HEK293 (cell line): ENCODE data around the gene MORF4L1.

ENCODE experiments used
- CTCF ChIA-PET: fragments of 350-600 bp; formaldehyde crosslinking; extraction: SDS; loops from one replicate; lab custom pipeline; 2021; ENCODE audit warnings: antibody characterized with exemption; lab: Yijun Ruan, JAX
- POLR2A ChIA-PET: fragments of 300-600 bp; formaldehyde crosslinking; extraction: SDS; loops from one replicate; lab custom pipeline; 2020; ENCODE audit warnings: antibody characterized with exemption, inconsistent platforms; lab: Yijun Ruan, JAX
- H3K27ac ChIP-seq: fragments of 200-500 bp; sonication (Bioruptor generic); 2 replicates; pipeline ENCODE4 v1.5.1; 2014; ENCODE audit warnings: low read depth, low read length, control low read depth, inconsistent platforms; ENCODE audit errors: extremely low read depth
- H3K36me3 ChIP-seq, 2 experiments: fragments of 200-500 bp in 1 of 2; sonication (Bioruptor generic) in 1 of 2; 1 replicate in 1 of 2; 2 replicates in 1 of 2; pipeline ENCODE4 v1.5.1; 2014 to 2017; ENCODE audit warnings: inconsistent platforms in 2 of 2, low read length in 2 of 2; ENCODE audit not compliant: control insufficient read depth in 2 of 2, insufficient read depth in 1 of 2
- H3K4me1 ChIP-seq: fragments of 200-500 bp; sonication (Bioruptor generic); 2 replicates; pipeline ENCODE4 v1.5.1; 2014; ENCODE audit warnings: mild to moderate bottlenecking, low read length, inconsistent platforms; ENCODE audit not compliant: control insufficient read depth, insufficient read depth
- H3K4me3 ChIP-seq: 2 replicates; pipeline ENCODE4 v1.5.1; 2011; ENCODE audit warnings: low read depth, mild to moderate bottlenecking, control low read depth, low read length, moderate library complexity
- H3K9me3 ChIP-seq: fragments of 200-500 bp; sonication (Bioruptor generic); 2 replicates; pipeline ENCODE4 v1.5.1; 2014; ENCODE audit warnings: low read depth, low read length, inconsistent platforms; ENCODE audit not compliant: control insufficient read depth, insufficient read depth
- KLF8 ChIP-seq: fragments of 450-650 bp; formaldehyde crosslinking; IDR thresholded peaks from 2 replicates; pipeline ENCODE4 v1.5.1; 2016; ENCODE audit warnings: missing biosample characterization, missing genetic modification characterization
- SCRT1 ChIP-seq: fragments of 450-650 bp; formaldehyde crosslinking; IDR thresholded peaks from 2 replicates; pipeline ENCODE4 v1.5.1; 2016; ENCODE audit warnings: missing biosample characterization, missing genetic modification characterization, borderline replicate concordance
- SCRT2 ChIP-seq: fragments of 450-650 bp; formaldehyde crosslinking; IDR thresholded peaks from 2 replicates; pipeline ENCODE4 v1.5.1; 2016; ENCODE audit warnings: missing biosample characterization, missing genetic modification characterization
- SP2 ChIP-seq: fragments of 450-650 bp; formaldehyde crosslinking; IDR thresholded peaks from 2 replicates; pipeline ENCODE4 v1.5.1; 2016; ENCODE audit warnings: missing biosample characterization, missing genetic modification characterization
- TSHZ1 ChIP-seq: fragments of 450-650 bp; formaldehyde crosslinking; IDR thresholded peaks from 2 replicates; pipeline ENCODE4 v1.5.1; 2016; ENCODE audit warnings: missing biosample characterization, missing genetic modification characterization, borderline replicate concordance
- YY2 ChIP-seq: fragments of 450-650 bp; formaldehyde crosslinking; IDR thresholded peaks from 2 replicates; pipeline ENCODE4 v1.5.1; 2016; ENCODE audit warnings: missing biosample characterization, missing genetic modification characterization
- ZBTB21 ChIP-seq: fragments of 450-650 bp; formaldehyde crosslinking; IDR thresholded peaks from 2 replicates; pipeline ENCODE4 v1.5.1; 2017; ENCODE audit warnings: missing biosample characterization, missing genetic modification characterization
- ZEB2 ChIP-seq: fragments of 450-650 bp; formaldehyde crosslinking; IDR thresholded peaks from 2 replicates; pipeline ENCODE4 v1.5.1; 2016; ENCODE audit warnings: missing biosample characterization, missing genetic modification characterization
- ZNF174 ChIP-seq: fragments of 450-650 bp; formaldehyde crosslinking; IDR thresholded peaks from 2 replicates; pipeline ENCODE4 v1.5.0; 2017; ENCODE audit warnings: missing biosample characterization, mild to moderate bottlenecking, missing genetic modification characterization
- ZNF18 ChIP-seq: fragments of 450-650 bp; formaldehyde crosslinking; IDR thresholded peaks from 2 replicates; pipeline ENCODE4 v1.5.1; 2016; ENCODE audit warnings: missing biosample characterization, missing genetic modification characterization
- ZNF266 ChIP-seq: fragments of 450-650 bp; formaldehyde crosslinking; IDR thresholded peaks from 2 replicates; pipeline ENCODE4 v1.5.1; 2016; ENCODE audit warnings: missing biosample characterization, missing genetic modification characterization, low read depth
- ZNF280C ChIP-seq: fragments of 450-650 bp; formaldehyde crosslinking; IDR thresholded peaks from 2 replicates; pipeline ENCODE4 v1.5.1; 2016; ENCODE audit warnings: missing biosample characterization, missing genetic modification characterization
- ZNF311 ChIP-seq: fragments of 450-650 bp; formaldehyde crosslinking; IDR thresholded peaks from 2 replicates; pipeline ENCODE4 v1.5.1; 2017; ENCODE audit warnings: missing biosample characterization, missing genetic modification characterization, borderline replicate concordance
- ZNF354C ChIP-seq: fragments of 450-650 bp; formaldehyde crosslinking; IDR thresholded peaks from 2 replicates; pipeline ENCODE4 v1.5.1; 2016; ENCODE audit warnings: missing biosample characterization, missing genetic modification characterization, low read depth, borderline replicate concordance
- ZNF366 ChIP-seq: fragments of 450-650 bp; formaldehyde crosslinking; conservative IDR thresholded peaks from 2 replicates; pipeline ENCODE4 v1.5.1; 2016; ENCODE audit warnings: missing biosample characterization, missing genetic modification characterization
- ZNF549 ChIP-seq: fragments of 450-650 bp; IDR thresholded peaks from 2 replicates; pipeline ENCODE4 v1.5.1; 2018; ENCODE audit warnings: missing biosample characterization, missing genetic modification characterization, mild to moderate bottlenecking, inconsistent platforms, moderate library complexity
- ZNF555 ChIP-seq: fragments of 450-650 bp; formaldehyde crosslinking; conservative IDR thresholded peaks from 2 replicates; pipeline ENCODE4 v1.5.1; 2017; ENCODE audit warnings: missing biosample characterization, mild to moderate bottlenecking, missing genetic modification characterization, inconsistent platforms
- ZNF561 ChIP-seq: fragments of 450-650 bp; IDR thresholded peaks from 2 replicates; pipeline ENCODE4 v1.5.1; 2018; ENCODE audit warnings: missing biosample characterization, missing genetic modification characterization, borderline replicate concordance
- ZSCAN18 ChIP-seq: fragments of 450-650 bp; formaldehyde crosslinking; IDR thresholded peaks from 2 replicates; pipeline ENCODE4 v1.5.1; 2016; ENCODE audit warnings: missing biosample characterization, missing genetic modification characterization
- TF ChIP-seq, protein P1 (sequence below): fragments of 450-650 bp; formaldehyde crosslinking; IDR thresholded peaks from 2 replicates; pipeline ENCODE4 v1.5.1; 2016; ENCODE audit warnings: missing biosample characterization, missing genetic modification characterization
- TF ChIP-seq, protein P2 (sequence below): fragments of 450-650 bp; formaldehyde crosslinking; IDR thresholded peaks from 2 replicates; pipeline ENCODE4 v1.5.1; 2016; ENCODE audit warnings: missing biosample characterization, missing genetic modification characterization

The MORF4L1 gene

DNA sequence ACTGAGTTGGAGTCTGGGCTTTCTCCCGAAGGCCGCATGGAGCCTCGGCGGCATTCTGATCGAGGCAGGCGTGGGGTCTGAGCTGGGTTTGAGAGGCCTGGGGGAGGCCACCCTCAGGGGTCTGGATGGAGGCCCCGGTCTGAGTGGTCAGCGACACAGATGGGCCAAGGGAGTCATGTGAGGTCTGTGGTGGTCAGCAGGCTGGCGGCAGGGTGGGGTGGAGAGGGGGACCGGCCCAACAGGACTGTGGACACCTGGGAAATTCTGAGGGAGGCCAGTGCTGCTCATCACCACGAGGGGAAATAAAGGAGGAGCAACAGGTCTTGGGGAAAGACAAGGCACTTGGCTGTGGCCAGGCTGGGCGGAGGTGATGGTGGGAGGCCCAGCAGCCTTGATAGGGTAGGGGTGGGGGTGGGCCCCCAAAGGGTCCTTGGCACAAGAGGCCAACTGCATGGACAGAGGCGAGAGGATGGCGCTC is 56.0 kb downstream of the MORF4L1 start:
- peaks cover 0 to 51% of the 10 kb centered on the region in 2 experiments; a peak in 1 of 3 replicates for H3K36me3 ChIP-seq
- peak; percentile 93 for TF ChIP-seq SCRT2 (tag by site-specific recombination)
- TF ChIP-seq SCRT1 (tag by site-specific recombination) = peak; percentile 84; the same call in 1 of the 2 replicates
- no peak for TF ChIP-seq ZNF18 (tag by site-specific recombination)
- no peak overlapping the region for H3K4me3 ChIP-seq
- H3K4me1 ChIP-seq = no peaks in the 10 kb centered on the region; the same call in 1 of the 2 replicates
- H3K9me3 ChIP-seq = no peaks in the 10 kb centered on the region
- no peak overlapping the region for H3K27ac ChIP-seq
- CTCF ChIA-PET = no interaction called here
- POLR2A ChIA-PET = interaction anchor here (0.6 kb wide), 1 partner anchor 65 kb away, joined by 5 read pairs; no protein-coding TSS in a partner anchor

DNA sequence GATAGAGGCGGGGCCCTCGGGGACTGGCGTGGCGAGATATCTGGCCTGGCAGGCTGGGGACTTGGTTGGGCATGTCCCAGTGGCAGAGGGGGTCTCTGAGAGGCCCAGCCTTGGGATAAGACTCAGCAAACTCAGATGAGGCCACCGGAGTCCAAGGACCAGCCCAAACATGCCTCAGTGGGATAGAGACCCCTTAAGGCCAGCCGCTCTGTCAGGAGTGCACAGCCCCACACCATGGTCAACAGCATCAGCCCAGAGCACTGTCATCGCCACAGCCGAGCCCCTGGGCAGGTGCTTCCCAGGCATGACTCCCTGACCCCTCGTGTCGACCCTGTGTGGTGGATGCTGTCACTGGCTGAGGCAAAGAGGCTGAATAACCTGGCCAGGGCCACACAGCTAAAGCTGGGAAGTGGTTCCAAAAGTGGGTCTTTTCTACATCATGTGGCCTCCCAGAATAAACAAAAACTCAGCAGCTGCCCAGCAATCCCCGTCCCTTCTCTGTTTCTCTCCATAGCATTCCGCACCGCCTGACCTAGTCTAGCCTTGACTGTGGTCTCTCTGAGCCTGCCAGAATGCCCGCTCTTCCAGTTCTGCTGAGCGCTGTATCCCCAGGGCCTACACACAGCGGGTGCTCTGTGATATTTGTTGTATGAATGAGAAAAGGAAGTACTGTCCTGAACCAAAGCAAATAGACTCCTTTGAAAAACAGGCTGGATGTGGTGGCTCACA is 57.0 kb downstream of the MORF4L1 start:
- ChIA-PET CTCF (interaction anchor here (0.6 to 1.2 kb wide), 2 partner anchors 22 to 69 kb away, joined by 3 to 5 read pairs; no protein-coding TSS in a partner anchor), POLR2A (no interaction called here)
- Histone ChIP-seq H3K36me3 (peaks cover 0 to 56% of the 10 kb centered on the region in 2 experiments; a peak in 1 of 3 replicates), H3K9me3 (no peaks in the 10 kb centered on the region), H3K4me3 (no peak overlapping the region), H3K27ac (no peak overlapping the region), H3K4me1 (no peaks in the 10 kb centered on the region; the same call in 1 of the 2 replicates)
- TF ChIP-seq YY2 (tag by site-specific recombination) = no peak
- no peak for TF ChIP-seq ZNF280C (tag by site-specific recombination)
- TF ChIP-seq ZSCAN18 (tag by site-specific recombination) = no peak
- no peak for TF ChIP-seq ZNF311
- TF ChIP-seq ZNF555 (tag by site-specific recombination) = no peak
- no peak for TF ChIP-seq ZNF174 (tag by site-specific recombination)
- TF ChIP-seq ZNF354C (tag by site-specific recombination) = no peak
- TF ChIP-seq SP2 (tag by site-specific recombination) = no peak
- TF ChIP-seq ZEB2 (tag by site-specific recombination) = no peak
- TF ChIP-seq ZNF266 (tag by site-specific recombination) = no peak
- TF ChIP-seq TSHZ1 (tag by site-specific recombination) = no peak
- TF ChIP-seq, protein P1, sequence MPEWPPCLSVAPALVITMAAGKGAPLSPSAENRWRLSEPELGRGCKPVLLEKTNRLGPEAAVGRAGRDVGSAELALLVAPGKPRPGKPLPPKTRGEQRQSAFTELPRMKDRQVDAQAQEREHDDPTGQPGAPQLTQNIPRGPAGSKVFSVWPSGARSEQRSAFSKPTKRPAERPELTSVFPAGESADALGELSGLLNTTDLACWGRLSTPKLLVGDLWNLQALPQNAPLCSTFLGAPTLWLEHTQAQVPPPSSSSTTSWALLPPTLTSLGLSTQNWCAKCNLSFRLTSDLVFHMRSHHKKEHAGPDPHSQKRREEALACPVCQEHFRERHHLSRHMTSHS (tag by site-specific recombination) = no peak
- TF ChIP-seq ZNF561 (tag by site-specific recombination) = no peak
- TF ChIP-seq, protein P2, sequence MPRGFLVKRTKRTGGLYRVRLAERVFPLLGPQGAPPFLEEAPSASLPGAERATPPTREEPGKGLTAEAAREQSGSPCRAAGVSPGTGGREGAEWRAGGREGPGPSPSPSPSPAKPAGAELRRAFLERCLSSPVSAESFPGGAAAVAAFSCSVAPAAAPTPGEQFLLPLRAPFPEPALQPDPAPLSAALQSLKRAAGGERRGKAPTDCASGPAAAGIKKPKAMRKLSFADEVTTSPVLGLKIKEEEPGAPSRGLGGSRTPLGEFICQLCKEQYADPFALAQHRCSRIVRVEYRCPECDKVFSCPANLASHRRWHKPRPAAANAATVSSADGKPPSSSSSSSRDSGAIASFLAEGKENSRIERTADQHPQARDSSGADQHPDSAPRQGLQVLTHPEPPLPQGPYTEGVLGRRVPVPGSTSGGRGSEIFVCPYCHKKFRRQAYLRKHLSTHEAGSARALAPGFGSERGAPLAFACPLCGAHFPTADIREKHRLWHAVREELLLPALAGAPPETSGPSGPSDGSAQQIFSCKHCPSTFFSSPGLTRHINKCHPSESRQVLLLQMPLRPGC = no peak
- TF ChIP-seq KLF8 = no peak
- no peak for TF ChIP-seq ZBTB21 (tag by site-specific recombination)
- no peak for TF ChIP-seq ZNF366 (tag by site-specific recombination)
- TF ChIP-seq ZNF549 (tag by site-specific recombination) = no peak
